NCI-H446 (cell line): ENCODE results near the gene ANXA9.

Experiments
- DNase-seq, 2 experiments: peaks; one replicate each; lab custom pipeline; 2025; lab: John Stamatoyannopoulos, UW

ANXA9 gene

GRCh38 chr1:150981805-150982712 is at the start of gene ANXA9:
TSS of gene ANXA9 (plus strand) at chr1:150982292. CDS start at chr1:150983106, 814 bp downstream.
- no peak for DNase-seq

- DNase-seq, result no peak
Measured at GRCh38 chr1:150944856-150945255, 37.2 kb upstream of the ANXA9 start.

DNA sequence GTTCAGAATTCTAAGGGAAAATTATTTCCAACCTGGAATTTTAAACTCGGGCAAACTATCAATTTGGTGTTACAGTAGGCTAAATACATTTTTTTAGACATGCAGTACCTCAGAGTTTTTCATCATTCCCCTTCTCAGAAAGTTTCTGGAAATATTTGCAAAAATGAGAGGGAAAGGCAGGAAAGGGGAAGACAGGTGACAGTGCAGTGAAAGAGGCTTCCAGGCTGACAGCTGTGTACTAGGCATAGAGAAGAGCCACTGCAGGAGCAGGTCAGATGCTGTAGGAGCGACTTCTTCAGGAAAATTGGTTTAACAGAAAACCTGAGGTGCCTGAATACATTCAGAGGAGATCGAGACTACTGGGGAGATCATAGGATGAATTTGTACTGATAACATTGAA is 27.4 kb upstream of the ANXA9 start:
- no peak for DNase-seq

DNA sequence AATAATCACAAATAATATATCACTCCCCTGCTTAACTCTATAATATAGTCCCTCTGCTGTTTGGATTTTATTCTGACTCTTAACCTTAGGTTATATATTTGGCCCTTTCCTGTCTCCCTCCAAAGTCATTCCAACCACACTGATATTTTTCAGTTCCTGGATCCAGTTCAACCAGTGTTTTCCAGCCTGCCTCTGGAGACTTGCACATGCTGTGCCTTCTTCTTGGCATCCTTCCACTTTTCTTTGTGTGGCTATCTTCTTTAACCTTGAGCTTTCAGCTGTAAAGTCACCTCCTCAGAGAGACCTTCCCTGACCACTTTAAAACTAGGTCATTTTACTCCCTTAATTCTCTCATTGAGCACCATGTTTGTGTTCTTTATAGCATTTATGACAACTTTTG is 26.8 kb upstream of the ANXA9 start:
- no peak for DNase-seq

DNA sequence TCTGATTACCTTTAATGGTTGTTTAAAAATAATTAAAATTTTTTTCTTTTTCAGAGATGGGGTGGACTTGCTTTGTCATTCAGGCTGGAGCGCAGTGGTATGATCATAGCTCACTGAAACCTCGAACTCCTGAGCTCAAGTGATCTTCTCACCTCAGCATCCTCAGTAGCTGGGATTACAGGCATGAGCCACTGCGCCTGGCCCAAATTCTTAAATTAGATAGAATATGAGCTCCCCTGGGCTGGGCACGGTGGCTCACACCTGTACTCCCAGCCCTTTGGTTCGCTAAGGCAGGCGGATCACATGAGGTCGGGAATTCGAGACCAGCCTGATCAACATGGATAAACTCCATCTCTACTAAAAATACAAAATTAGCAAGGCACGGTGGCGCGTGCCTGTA is 24.4 kb upstream of the ANXA9 start:
- no peak for DNase-seq

DNA sequence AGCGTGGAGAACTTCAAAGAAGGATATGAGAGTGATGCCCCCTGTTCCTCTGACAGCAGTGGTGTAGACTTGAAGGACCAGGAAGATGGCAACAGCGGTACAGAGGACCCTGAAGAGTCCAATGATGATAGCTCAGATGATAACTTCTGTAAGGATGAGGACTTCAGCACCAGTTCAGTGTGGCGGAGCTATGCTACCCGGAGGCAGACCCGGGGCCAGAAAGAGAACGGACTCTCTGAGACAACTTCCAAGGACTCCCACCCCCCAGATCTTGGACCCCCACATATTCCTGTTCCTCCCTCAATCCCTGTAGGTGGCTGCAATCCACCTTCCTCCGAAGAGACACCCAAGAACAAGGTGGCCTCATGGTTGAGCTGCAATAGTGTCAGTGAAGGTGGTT is 21.4 kb upstream of the ANXA9 start:
- DNase-seq, result no peak

DNA sequence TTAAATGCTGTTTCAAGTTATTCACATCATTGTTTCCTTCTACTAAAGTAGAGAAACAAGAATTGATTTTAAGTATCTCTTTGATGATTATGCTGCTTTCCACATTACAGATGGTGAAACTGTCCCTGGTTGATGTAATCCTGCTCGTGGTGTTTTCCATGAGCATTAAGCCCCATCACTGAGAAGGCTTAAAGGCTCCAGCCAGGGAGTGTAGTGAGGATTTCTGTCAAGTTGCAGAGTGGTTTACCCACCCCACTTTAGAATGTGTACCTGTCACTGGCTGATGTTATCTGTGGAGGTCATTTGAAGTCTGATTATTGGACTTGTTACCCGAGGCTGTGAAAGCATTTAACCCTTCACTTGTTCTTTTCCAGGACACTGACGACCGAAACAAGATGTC is 20.3 kb upstream of the ANXA9 start:
- DNase-seq, result no peak

GRCh38 chr1:150963321-150964163 is 18.6 kb upstream of the ANXA9 start:
- DNase-seq, result no peak

DNA sequence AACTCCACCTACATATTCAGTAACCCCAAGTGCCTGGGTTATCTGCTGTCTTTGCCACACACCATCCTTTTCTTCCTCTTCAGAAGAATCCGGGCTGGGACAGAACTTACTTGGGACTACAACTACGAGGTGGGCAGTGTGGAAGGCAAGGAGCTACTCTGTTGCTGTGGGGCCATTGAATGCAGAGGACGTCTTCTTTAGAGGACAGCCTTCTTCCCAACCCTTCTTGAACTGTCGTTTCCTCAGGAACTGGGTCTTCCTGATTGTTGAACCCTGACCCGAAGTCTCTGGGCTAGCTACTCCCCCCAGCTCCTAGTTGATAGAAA is 18.0 kb upstream of the ANXA9 start:
- no peak for DNase-seq

DNA sequence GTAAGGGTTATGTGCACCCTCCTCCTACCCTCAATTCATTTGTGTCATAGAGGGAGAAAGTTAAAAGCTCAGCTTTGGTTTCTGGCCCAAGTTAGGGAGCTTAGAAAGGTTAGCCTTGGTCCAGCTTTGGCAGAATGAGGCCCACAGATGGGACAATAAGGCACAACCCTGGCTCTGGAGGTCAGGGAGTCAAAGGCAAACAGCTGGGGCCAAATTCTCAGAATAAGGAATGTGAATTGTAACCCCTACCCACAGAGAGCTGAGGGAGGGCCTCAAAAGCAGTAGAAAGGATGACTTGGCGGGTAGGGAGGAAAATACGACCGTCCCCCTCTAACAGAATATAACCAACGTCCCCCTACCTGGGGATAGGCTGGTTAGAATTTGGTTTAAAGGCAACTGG is 16.5 kb upstream of the ANXA9 start:
- DNase-seq, result no peak

- no peak for DNase-seq
Measured at GRCh38 chr1:150966011-150966410, 16.1 kb upstream of the ANXA9 start.

GRCh38 chr1:150967936-150968335 is 14.2 kb upstream of the ANXA9 start:
- no peak for DNase-seq

GRCh38 chr1:150968491-150968890 is 13.6 kb upstream of the ANXA9 start:
- DNase-seq, result no peak

GRCh38 chr1:150969626-150970025 is 12.5 kb upstream of the ANXA9 start:
- DNase-seq, result no peak

- DNase-seq, result no peak
Measured at GRCh38 chr1:150970808-150971582, 11.1 kb upstream of the ANXA9 start.

DNA sequence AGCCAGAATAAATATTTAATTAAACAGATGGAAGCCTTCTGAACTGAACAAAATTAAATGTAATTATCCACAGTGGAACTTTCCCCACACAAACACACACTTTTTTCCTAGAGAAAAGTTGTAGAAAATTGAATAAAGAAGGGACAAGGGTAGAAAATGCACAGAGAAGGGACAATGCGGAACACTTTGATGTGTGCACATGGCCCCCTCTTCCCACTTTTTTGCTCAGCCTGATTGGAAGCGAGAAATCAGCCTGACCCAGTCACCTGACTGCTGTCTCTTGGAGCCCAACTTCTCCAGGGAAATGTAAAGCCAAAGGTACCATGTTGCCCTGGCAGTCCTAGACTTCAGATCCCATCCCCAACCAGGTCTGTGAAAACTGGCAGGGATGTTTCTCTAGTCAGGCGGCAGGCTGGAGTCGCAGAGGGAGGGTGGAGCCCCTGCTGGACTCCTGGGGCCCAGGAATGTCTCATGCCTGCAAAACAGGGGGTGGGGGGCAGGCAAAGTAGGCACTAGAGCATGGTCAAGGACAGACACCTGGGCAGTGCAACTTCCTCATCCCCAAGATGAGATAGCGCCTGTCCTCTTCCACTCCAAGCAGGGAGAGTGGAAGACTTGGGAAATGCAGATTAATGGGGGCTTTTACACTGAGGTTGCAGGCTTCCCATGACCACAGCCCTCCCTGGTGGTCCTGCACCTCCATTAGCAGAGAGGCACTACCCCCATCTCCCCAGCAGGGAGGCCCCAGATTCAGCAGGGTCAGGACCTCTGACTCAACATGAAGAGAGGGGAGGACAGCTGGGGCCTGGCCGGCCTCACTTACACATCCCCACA is 10.3 kb upstream of the ANXA9 start:
- DNase-seq, result no peak

DNA sequence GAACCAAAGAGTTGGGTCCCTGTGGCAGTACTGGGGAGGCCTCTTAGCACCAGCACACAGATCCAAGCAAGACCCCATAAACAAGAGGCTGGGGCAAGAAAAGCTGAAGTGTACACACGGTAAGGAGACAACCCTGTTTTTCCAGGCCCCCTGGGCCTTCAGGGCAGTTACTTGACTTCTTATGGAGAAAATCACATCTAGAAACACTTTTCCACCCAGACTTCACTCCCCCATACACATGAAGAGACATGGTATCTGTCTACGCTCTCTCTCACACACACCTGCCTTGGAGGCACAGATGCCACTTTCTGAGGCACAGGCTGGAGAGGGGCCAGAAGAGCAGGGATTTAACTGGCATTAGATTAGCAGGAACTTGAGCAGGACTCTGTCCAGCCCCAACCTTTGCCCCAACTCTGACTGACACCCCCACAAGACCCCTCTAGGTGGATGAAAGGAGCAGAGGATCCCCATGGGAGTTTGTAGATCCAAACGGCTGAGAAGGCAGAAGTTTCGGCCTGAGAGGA is 9.6 kb upstream of the ANXA9 start:
- DNase-seq, result no peak

DNA sequence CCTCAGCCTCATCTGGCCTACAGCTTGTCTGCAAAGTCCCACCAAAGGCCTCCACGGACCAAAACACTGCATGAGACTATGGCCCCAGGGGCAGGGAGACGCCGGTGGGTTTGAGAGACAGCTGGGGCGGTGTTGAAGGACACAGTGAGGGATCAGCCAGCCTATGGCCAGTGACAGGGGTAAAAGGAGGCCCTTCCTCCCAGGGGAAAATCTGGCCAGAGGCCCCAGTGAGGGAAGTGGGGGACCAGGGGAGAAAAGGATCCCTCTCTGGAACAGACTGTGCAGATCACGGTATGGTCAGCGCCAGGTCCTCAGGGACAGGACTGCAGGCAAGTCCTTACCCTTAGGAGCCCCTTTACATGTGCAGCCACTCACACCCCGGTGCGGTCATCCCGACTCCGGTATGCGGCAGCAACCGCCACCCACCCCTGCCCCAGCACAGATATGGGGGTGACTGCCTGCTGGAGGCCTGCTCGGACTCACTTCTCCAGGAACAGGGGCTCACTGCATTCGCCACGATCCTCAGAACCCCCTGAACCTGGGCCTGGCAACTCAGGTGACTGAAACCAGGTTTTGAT is 8.7 kb upstream of the ANXA9 start:
- no peak for DNase-seq

DNA sequence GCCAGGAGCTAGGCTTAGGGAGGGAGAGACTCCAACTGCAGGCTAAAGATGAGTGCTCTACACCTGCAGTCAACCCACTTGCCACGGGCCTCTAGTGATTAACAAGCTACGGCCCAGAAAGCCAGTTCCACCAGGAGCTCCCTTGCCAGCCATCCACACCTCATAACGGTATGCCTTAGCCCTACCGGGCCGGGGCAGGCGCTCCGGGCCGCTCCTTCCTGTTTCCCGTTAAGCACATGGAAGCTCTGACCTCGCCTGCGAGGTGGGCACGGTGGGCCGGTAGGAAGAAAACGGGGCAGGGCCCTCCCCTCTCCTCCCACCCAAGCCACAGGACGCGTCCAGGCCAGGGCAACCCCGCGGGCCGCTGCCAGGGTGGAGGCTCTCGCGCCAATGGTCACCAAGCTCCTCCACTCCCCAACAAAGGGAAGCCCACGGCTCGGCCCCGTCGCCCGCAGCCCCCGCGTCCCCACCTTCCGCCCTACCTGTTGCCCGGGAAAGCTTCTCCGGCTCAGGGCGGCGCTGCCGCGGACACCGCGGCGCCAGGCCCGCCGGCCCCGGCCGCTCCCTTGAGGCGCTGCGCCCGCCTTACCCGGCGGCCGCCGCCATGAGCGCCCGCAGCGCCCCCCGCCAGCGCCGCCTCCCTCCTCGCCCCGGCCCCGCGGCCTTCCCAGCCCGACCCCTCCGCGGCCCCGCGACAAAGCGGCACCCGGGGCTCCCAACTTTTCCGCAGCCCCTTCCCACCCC is 8.1 kb upstream of the ANXA9 start:
- DNase-seq, result no peak
